Lung (tissue), 12 donors: Measurements from ENCODE around the gene SPECC1L. TPM values are rescaled to one million over a fixed set of nuclear protein-coding genes. Genes with fewer than 3 reads are reported as not detected.

Source experiments
- ATAC-seq: fragments of 200-7000 bp; cut with Tn5 transposase; one replicate; pipeline ENCODE4 v1.9.1; 2020; ENCODE audit warnings: moderate number of reproducible peaks; ENCODE audit not compliant: insufficient read depth, low FRiP score
- DNase-seq, 3 donors: peaks; one replicate each; pipeline ENCODE4 v3.0.0-alpha.2; 2013 to 2017
- H3K27ac ChIP-seq, 2 donors: one replicate each; pipeline ENCODE4 v1.5.1; 2013; ENCODE audit warnings: mild to moderate bottlenecking in 2 of 2, moderate library complexity in 2 of 2, control low read depth in 1 of 2, inconsistent platforms in 1 of 2, low read depth in 1 of 2, low read length in 1 of 2
- H3K27me3 ChIP-seq, 3 donors: one replicate each; pipeline ENCODE4 v1.5.1; 2013; ENCODE audit warnings: low read length in 2 of 3; ENCODE audit not compliant: control insufficient read depth in 3 of 3, insufficient read depth in 3 of 3
- H3K36me3 ChIP-seq, 4 donors: one replicate each; pipeline ENCODE4 v1.5.1; 2013; ENCODE audit warnings: low read length in 4 of 4, mild to moderate bottlenecking in 1 of 4, moderate library complexity in 1 of 4; ENCODE audit not compliant: control insufficient read depth in 4 of 4, insufficient read depth in 4 of 4
- H3K4me1 ChIP-seq, 5 donors: one replicate each; pipeline ENCODE4 v1.5.1; 2013; ENCODE audit warnings: low read length in 5 of 5, mild to moderate bottlenecking in 2 of 5, moderate library complexity in 1 of 5; ENCODE audit not compliant: control insufficient read depth in 5 of 5, insufficient read depth in 5 of 5
- H3K4me3 ChIP-seq: one replicate; pipeline ENCODE4 v1.5.1; 2013; ENCODE audit warnings: mild to moderate bottlenecking, control low read depth, moderate library complexity
- H3K9ac ChIP-seq, 2 donors: one replicate each; pipeline ENCODE4 v1.5.1; 2013; ENCODE audit warnings: low read length in 2 of 2, control low read depth in 1 of 2; ENCODE audit not compliant: insufficient read depth in 1 of 2
- H3K9me3 ChIP-seq, 4 donors: one replicate each; pipeline ENCODE4 v1.5.1; 2013; ENCODE audit warnings: low read length in 3 of 4, mild to moderate bottlenecking in 1 of 4, moderate library complexity in 1 of 4; ENCODE audit not compliant: control insufficient read depth in 4 of 4, insufficient read depth in 3 of 4
- CTCF ChIP-seq: IDR thresholded peaks from 2 replicates; pipeline ENCODE4 v1.5.1; 2012; ENCODE audit warnings: mild to moderate bottlenecking; ENCODE audit errors: control extremely low read depth, extremely low read depth
- WGBS, 2 donors: extraction: QIAGEN DNeasy Blood & Tissue Kit; methylation state at CpG; one replicate each; pipeline ENCODE4 v1.1.7; 2013; 5-methylcytosine and 5-hydroxymethylcytosine counted together
- polyA plus RNA-seq, 2 donors: library from polyadenylated mRNA; stranded (reverse); fragments of 200-250 nt; gene quantifications; one replicate each; pipeline ENCODE4 v1.2.1, GENCODE V29; 2013
- total RNA-seq, 2 donors: library from RNA; depleted of rRNA in 1 of 2; stranded (reverse); fragments of >200 nt in 1 of 2; gene quantifications; one replicate each; pipeline ENCODE4 v1.2.1, GENCODE V29; 2014 to 2021
- donor health status: control.
- donor health status: control.
- donor health status: Bipolar disorder and iron deficiency.
- donor health status: healthy.
- donor health status: DM: yes; HTN: yes; CAD: no.

SPECC1L gene
- total and polyA plus RNA-seq, 4 donors: 10.4 to 83.9 (median 37.8) TPM

GRCh38 chr22:24445481-24446259, 175.0 kb downstream of the SPECC1L start:
- no peak overlapping the region for H3K4me3 ChIP-seq
- H3K27ac ChIP-seq: no peak overlapping the region
- DNase-seq: no peak
- peaks cover 1 to 17% (median 5%) of the 10 kb centered on the region in 5 donors for H3K4me1 ChIP-seq
- no peak for ATAC-seq
- H3K9ac ChIP-seq: no peak overlapping the region
- WGBS, 2 donors: 83 to 85% methylated on average over 11 of the region's 11 CpGs
- peaks cover 0 to 16% (median under 1%) of the 10 kb centered on the region in 4 donors for H3K36me3 ChIP-seq
- no peak for TF ChIP-seq CTCF
- H3K9me3 ChIP-seq: no peaks in the 10 kb centered on the region
- H3K27me3 ChIP-seq: no peaks in the 10 kb centered on the region

- ATAC-seq: no peak
- Histone ChIP-seq H3K9me3 (no peaks in the 10 kb centered on the region), H3K9ac (no peak overlapping the region), H3K4me1 (peaks cover 3 to 19% (median 3%) of the 10 kb centered on the region in 5 donors), H3K27me3 (no peaks in the 10 kb centered on the region), H3K4me3 (no peak overlapping the region), H3K36me3 (peaks cover 0 to 12% (median 0%) of the 10 kb centered on the region in 4 donors), H3K27ac (no peak overlapping the region)
- no peak for DNase-seq
- WGBS, 2 donors: 86 to 88% methylated on average over 3 of the region's 3 CpGs
- TF ChIP-seq CTCF: no peak
Measured at GRCh38 chr22:24446260-24446611, 175.6 kb downstream of the SPECC1L start.

GRCh38 chr22:24450610-24451009, 180.0 kb downstream of the SPECC1L start:
- no peak for ATAC-seq
- Histone ChIP-seq H3K36me3 (no peaks in the 10 kb centered on the region), H3K27ac (peak overlapping the region in 1 of 2 donors; percentile 15), H3K9me3 (peaks cover 0 to 5% (median 0%) of the 10 kb centered on the region in 4 donors), H3K4me3 (no peak overlapping the region), H3K27me3 (no peaks in the 10 kb centered on the region), H3K9ac (no peak overlapping the region), H3K4me1 (peaks cover 3 to 24% (median 5%) of the 10 kb centered on the region in 5 donors)
- TF ChIP-seq CTCF: no peak
- peak; percentile 73 to 86 (median 81) for DNase-seq
- WGBS, 2 donors: 27 to 51% methylated on average over 1 of the region's 1 CpG

- Histone ChIP-seq H3K9ac (no peak overlapping the region), H3K27me3 (no peaks in the 10 kb centered on the region), H3K27ac (no peak overlapping the region), H3K36me3 (no peaks in the 10 kb centered on the region), H3K4me1 (peaks cover 3 to 24% (median 9%) of the 10 kb centered on the region in 5 donors), H3K4me3 (no peak overlapping the region), H3K9me3 (peaks cover 0 to 5% (median 0%) of the 10 kb centered on the region in 4 donors)
- TF ChIP-seq CTCF: no peak
- ATAC-seq (no peak), DNase-seq (no peak)
Measured at GRCh38 chr22:24451162-24451561, 180.5 kb downstream of the SPECC1L start.
